HG02943 (cell line): Measurements from ENCODE around the gene KRTAP3-2.

Experiments used
- ATAC-seq: cut with Tn5 transposase; IDR thresholded peaks from one replicate; pipeline ENCODE4 v1.9.1; 2021; ENCODE audit warnings: mild to moderate bottlenecking, low read depth, moderate library complexity; ENCODE audit not compliant: unreplicated experiment

The KRTAP3-2 gene

GRCh38 chr17:40974366-40974765 is 25.3 kb downstream of the KRTAP3-2 start:
- ATAC-seq, result no peak

GRCh38 chr17:40967582-40967981 is 32.1 kb downstream of the KRTAP3-2 start:
- no peak for ATAC-seq

GRCh38 chr17:40966848-40967247 is 32.9 kb downstream of the KRTAP3-2 start, which contains the start of gene KRT39:
Gene KRT39, minus strand, starts transcription at chr17:40966948. Its CDS starts 92 bp downstream, at chr17:40966856.
- no peak for ATAC-seq

- ATAC-seq, result no peak
Measured at GRCh38 chr17:40963838-40964237, 35.9 kb downstream of the KRTAP3-2 start.

- ATAC-seq, result no peak
Measured at GRCh38 chr17:40962059-40962561, 37.6 kb downstream of the KRTAP3-2 start.

- no peak for ATAC-seq
Measured at GRCh38 chr17:40961591-40961990, 38.1 kb downstream of the KRTAP3-2 start.

GRCh38 chr17:40960144-40960543 is 39.6 kb downstream of the KRTAP3-2 start:
- ATAC-seq, result no peak

- ATAC-seq, result no peak
Measured at GRCh38 chr17:40958086-40958953, 41.4 kb downstream of the KRTAP3-2 start.

GRCh38 chr17:40956401-40957254 is 43.1 kb downstream of the KRTAP3-2 start:
- no peak for ATAC-seq

- ATAC-seq, result no peak
Measured at GRCh38 chr17:40953881-40954280, 45.8 kb downstream of the KRTAP3-2 start.

GRCh38 chr17:40952661-40953060 is 47.0 kb downstream of the KRTAP3-2 start:
- no peak for ATAC-seq

- ATAC-seq, result no peak
Measured at GRCh38 chr17:40952154-40952553, 47.6 kb downstream of the KRTAP3-2 start.

- ATAC-seq, result no peak
Measured at GRCh38 chr17:40951011-40951622, 48.6 kb downstream of the KRTAP3-2 start.

- no peak for ATAC-seq
Measured at GRCh38 chr17:40950176-40950575, 49.5 kb downstream of the KRTAP3-2 start.

GRCh38 chr17:40949418-40949817 is 50.3 kb downstream of the KRTAP3-2 start:
- ATAC-seq, result no peak
